HEK293 (cell line): Measurements from ENCODE around the gene PP2D1.

Experiments
- CTCF ChIA-PET: fragments of 350-600 bp; formaldehyde crosslinking; extraction: SDS; loops from one replicate; lab custom pipeline; 2021; ENCODE audit warnings: antibody characterized with exemption; lab: Yijun Ruan, JAX
- POLR2A ChIA-PET: fragments of 300-600 bp; formaldehyde crosslinking; extraction: SDS; loops from one replicate; lab custom pipeline; 2020; ENCODE audit warnings: antibody characterized with exemption, inconsistent platforms; lab: Yijun Ruan, JAX
- H3K27ac ChIP-seq: fragments of 200-500 bp; sonication (Bioruptor generic); 2 replicates; pipeline ENCODE4 v1.5.1; 2014; ENCODE audit warnings: low read depth, low read length, control low read depth, inconsistent platforms; ENCODE audit errors: extremely low read depth
- H3K36me3 ChIP-seq, 2 experiments: fragments of 200-500 bp in 1 of 2; sonication (Bioruptor generic) in 1 of 2; 1 replicate in 1 of 2; 2 replicates in 1 of 2; pipeline ENCODE4 v1.5.1; 2014 to 2017; ENCODE audit warnings: inconsistent platforms in 2 of 2, low read length in 2 of 2; ENCODE audit not compliant: control insufficient read depth in 2 of 2, insufficient read depth in 1 of 2
- H3K4me1 ChIP-seq: fragments of 200-500 bp; sonication (Bioruptor generic); 2 replicates; pipeline ENCODE4 v1.5.1; 2014; ENCODE audit warnings: mild to moderate bottlenecking, low read length, inconsistent platforms; ENCODE audit not compliant: control insufficient read depth, insufficient read depth
- H3K4me3 ChIP-seq: 2 replicates; pipeline ENCODE4 v1.5.1; 2011; ENCODE audit warnings: low read depth, mild to moderate bottlenecking, control low read depth, low read length, moderate library complexity
- H3K9me3 ChIP-seq: fragments of 200-500 bp; sonication (Bioruptor generic); 2 replicates; pipeline ENCODE4 v1.5.1; 2014; ENCODE audit warnings: low read depth, low read length, inconsistent platforms; ENCODE audit not compliant: control insufficient read depth, insufficient read depth
- HOXA7 ChIP-seq: sonication (generic); formaldehyde crosslinking; IDR thresholded peaks from 2 replicates; pipeline ENCODE4 v1.8.1; 2022; ENCODE audit warnings: missing genetic modification reagents, borderline replicate concordance
- KLF1 ChIP-seq: fragments of 450-650 bp; formaldehyde crosslinking; IDR thresholded peaks from 2 replicates; pipeline ENCODE4 v1.5.1; 2016; ENCODE audit warnings: missing biosample characterization, missing genetic modification characterization
- SALL2 ChIP-seq: fragments of 450-650 bp; formaldehyde crosslinking; IDR thresholded peaks from 2 replicates; pipeline ENCODE4 v1.5.0; 2017; ENCODE audit warnings: missing biosample characterization, mild to moderate bottlenecking, missing genetic modification characterization, borderline replicate concordance
- SP2 ChIP-seq: fragments of 450-650 bp; formaldehyde crosslinking; IDR thresholded peaks from 2 replicates; pipeline ENCODE4 v1.5.1; 2016; ENCODE audit warnings: missing biosample characterization, missing genetic modification characterization
- TCF7L2 ChIP-seq: IDR thresholded peaks from 2 replicates; pipeline ENCODE4 v1.6.1; 2011; ENCODE audit warnings: low read depth, mild to moderate bottlenecking, inconsistent platforms, low read length, moderate library complexity, borderline replicate concordance
- ZBTB26 ChIP-seq: fragments of 450-650 bp; formaldehyde crosslinking; optimal IDR thresholded peaks from 2 replicates; pipeline ENCODE3; 2016; ENCODE audit warnings: missing biosample characterization, mild to moderate bottlenecking, missing genetic modification characterization
- ZFP3 ChIP-seq: fragments of 450-650 bp; formaldehyde crosslinking; IDR thresholded peaks from 2 replicates; pipeline ENCODE4 v1.5.1; 2016; ENCODE audit warnings: low read depth, missing biosample characterization, missing genetic modification characterization
- ZNF133 ChIP-seq: fragments of 450-650 bp; formaldehyde crosslinking; IDR thresholded peaks from 2 replicates; pipeline ENCODE4 v1.5.1; 2016; ENCODE audit warnings: missing biosample characterization, missing genetic modification characterization
- ZNF157 ChIP-seq: fragments of 450-650 bp; formaldehyde crosslinking; IDR thresholded peaks from 2 replicates; pipeline ENCODE4 v1.5.1; 2016; ENCODE audit warnings: missing biosample characterization, missing genetic modification characterization
- ZNF175 ChIP-seq: fragments of 450-650 bp; formaldehyde crosslinking; IDR thresholded peaks from 2 replicates; pipeline ENCODE4 v1.5.1; 2016; ENCODE audit warnings: missing biosample characterization, missing genetic modification characterization
- ZNF202 ChIP-seq: fragments of 450-650 bp; formaldehyde crosslinking; IDR thresholded peaks from 2 replicates; pipeline ENCODE4 v1.5.1; 2016; ENCODE audit warnings: missing biosample characterization, missing genetic modification characterization, borderline replicate concordance
- ZNF211 ChIP-seq: fragments of 450-650 bp; formaldehyde crosslinking; IDR thresholded peaks from 2 replicates; pipeline ENCODE4 v1.5.1; 2016; ENCODE audit warnings: low read depth, missing biosample characterization, missing genetic modification characterization
- ZNF354C ChIP-seq: fragments of 450-650 bp; formaldehyde crosslinking; IDR thresholded peaks from 2 replicates; pipeline ENCODE4 v1.5.1; 2016; ENCODE audit warnings: missing biosample characterization, missing genetic modification characterization, low read depth, borderline replicate concordance
- ZNF488 ChIP-seq: fragments of 450-650 bp; formaldehyde crosslinking; IDR thresholded peaks from 2 replicates; pipeline ENCODE4 v1.5.1; 2016; ENCODE audit warnings: missing biosample characterization, missing genetic modification characterization
- ZNF521 ChIP-seq: fragments of 450-650 bp; formaldehyde crosslinking; IDR thresholded peaks from 2 replicates; pipeline ENCODE4 v1.5.1; 2017; ENCODE audit warnings: missing biosample characterization, mild to moderate bottlenecking, missing genetic modification characterization
- ZNF548 ChIP-seq: fragments of 450-650 bp; formaldehyde crosslinking; IDR thresholded peaks from 2 replicates; pipeline ENCODE4 v1.5.1; 2016; ENCODE audit warnings: missing biosample characterization, missing genetic modification characterization
- ZNF549 ChIP-seq: fragments of 450-650 bp; IDR thresholded peaks from 2 replicates; pipeline ENCODE4 v1.5.1; 2018; ENCODE audit warnings: missing biosample characterization, missing genetic modification characterization, mild to moderate bottlenecking, inconsistent platforms, moderate library complexity
- ZNF560 ChIP-seq: fragments of 450-650 bp; formaldehyde crosslinking; IDR thresholded peaks from 2 replicates; pipeline ENCODE4 v1.5.1; 2017; ENCODE audit warnings: missing biosample characterization, missing genetic modification characterization, borderline replicate concordance
- ZNF580 ChIP-seq: fragments of 450-650 bp; formaldehyde crosslinking; IDR thresholded peaks from 2 replicates; pipeline ENCODE4 v1.5.1; 2016; ENCODE audit warnings: missing biosample characterization, missing genetic modification characterization
- ZNF626 ChIP-seq: fragments of 450-650 bp; sonication (Bioruptor Pico); formaldehyde crosslinking; IDR thresholded peaks from 2 replicates; pipeline ENCODE4 v1.5.1; 2018; ENCODE audit warnings: missing biosample characterization, missing genetic modification characterization, inconsistent platforms
- ZNF701 ChIP-seq: fragments of 450-650 bp; formaldehyde crosslinking; IDR thresholded peaks from 2 replicates; pipeline ENCODE4 v1.5.1; 2016; ENCODE audit warnings: missing biosample characterization, missing genetic modification characterization
- ZNF785 ChIP-seq: fragments of 450-650 bp; formaldehyde crosslinking; IDR thresholded peaks from 2 replicates; pipeline ENCODE4 v1.5.1; 2016; ENCODE audit warnings: missing biosample characterization, missing genetic modification characterization
- ZSCAN23 ChIP-seq: fragments of 450-650 bp; formaldehyde crosslinking; IDR thresholded peaks from 2 replicates; pipeline ENCODE4 v1.5.1; 2016; ENCODE audit warnings: missing biosample characterization, missing genetic modification characterization

PP2D1 gene

GRCh38 chr3:19967812-19968211, 44.3 kb downstream of the PP2D1 start (continued):
- TF ChIP-seq ZNF701 (tag by site-specific recombination), result no peak
- no peak for TF ChIP-seq TCF7L2
- TF ChIP-seq, all 188 proteins: peak for 0

GRCh38 chr3:19967208-19967607, 44.9 kb downstream of the PP2D1 start:
- CTCF ChIA-PET, result interaction anchor here (0.6 kb wide), 1 partner anchor 547 kb away, joined by 3 read pairs; no protein-coding TSS in a partner anchor
- H3K27ac ChIP-seq, result no peak overlapping the region
- H3K9me3 ChIP-seq, result no peaks in the 10 kb centered on the region
- H3K36me3 ChIP-seq, result peaks cover 10 to 16% of the 10 kb centered on the region in 2 experiments
- H3K4me1 ChIP-seq, result no peaks in the 10 kb centered on the region
- peak; percentile 51; the same call in 1 of the 2 replicates for TF ChIP-seq ZFP3
- TF ChIP-seq KLF1, result no peak
- TF ChIP-seq, all 188 proteins: peak for 1
- POLR2A ChIA-PET, result no interaction called here
- no peak overlapping the region for H3K4me3 ChIP-seq

- Histone ChIP-seq H3K4me3 (no peak overlapping the region), H3K9me3 (no peaks in the 10 kb centered on the region), H3K4me1 (no peaks in the 10 kb centered on the region), H3K27ac (no peak overlapping the region), H3K36me3 (peaks cover 5 to 29% of the 10 kb centered on the region in 2 experiments; a peak in 2 of 3 replicates)
- TF ChIP-seq SALL2 (tag by site-specific recombination) (no peak), ZNF521 (tag by site-specific recombination) (no peak), ZNF580 (no peak), SP2 (tag by site-specific recombination) (no peak), ZNF211 (tag by site-specific recombination) (no peak), ZSCAN23 (tag by site-specific recombination) (no peak), HOXA7 (CRISPR knock-in tag) (no peak), ZNF785 (tag by site-specific recombination) (no peak), ZNF549 (tag by site-specific recombination) (no peak), ZNF548 (tag by site-specific recombination) (no peak), ZNF626 (tag by site-specific recombination) (no peak), ZNF488 (tag by site-specific recombination) (no peak), ZNF157 (no peak), ZNF202 (no peak), ZNF133 (tag by site-specific recombination) (no peak), ZNF175 (tag by site-specific recombination) (no peak), ZNF560 (tag by site-specific recombination) (no peak), ZBTB26 (tag by site-specific recombination) (no peak), ZNF354C (no peak)
- POLR2A ChIA-PET, result no interaction called here
- CTCF ChIA-PET, result no interaction called here
Measured at GRCh38 chr3:19961960-19962359, 50.1 kb downstream of the PP2D1 start.
